HepG2 (cell line): ENCODE data around the gene SLC1A4. TPM values are rescaled to one million over a fixed set of nuclear protein-coding genes. Genes with fewer than 3 reads are reported as not detected.

Experiments used
- ATRX ChIP-seq: sonication (generic); formaldehyde crosslinking; IDR thresholded peaks from 2 replicates; pipeline ENCODE4 v1.4.0; 2020; ENCODE audit warnings: missing genetic modification reagents, borderline replicate concordance
- CEBPG ChIP-seq: IDR thresholded peaks from 2 replicates; pipeline ENCODE4 v1.6.1; 2016
- JUN ChIP-seq: sonication (generic); formaldehyde crosslinking; IDR thresholded peaks from 2 replicates; pipeline ENCODE4 v1.4.0; 2020; ENCODE audit warnings: mild to moderate bottlenecking, missing genetic modification reagents
- NCOR1 ChIP-seq: fragments of 200-600 bp; sonication (generic); IDR thresholded peaks from 2 replicates; pipeline ENCODE4 v1.7.0; 2017; ENCODE audit warnings: antibody characterized with exemption, low read length, borderline replicate concordance
- RBFOX2 ChIP-seq: fragments of 200-400 bp; formaldehyde crosslinking; IDR thresholded peaks from 2 replicates; pipeline ENCODE4 v1.6.1; 2017; ENCODE audit warnings: low read depth, mild to moderate bottlenecking, low read length
- SOX13 ChIP-seq, 3 experiments: fragments of 450-650 bp in 1 of 3; sonication (generic) in 1 of 3; formaldehyde crosslinking in 1 of 3; IDR thresholded peaks in 2 of 3; conservative IDR thresholded peaks in 1 of 3; 2 replicates each; pipeline versions ENCODE4 v1.5.0 to v1.6.1; 2016 to 2020; ENCODE audit warnings: antibody characterized with exemption in 1 of 3, mild to moderate bottlenecking in 1 of 3, missing compliant biosample characterization in 1 of 3, missing genetic modification reagents in 1 of 3, moderate library complexity in 1 of 3
- SOX5 ChIP-seq: IDR thresholded peaks from 2 replicates; pipeline ENCODE4 v1.6.1; 2016; ENCODE audit warnings: borderline replicate concordance
- SRF ChIP-seq: IDR thresholded peaks from 2 replicates; pipeline ENCODE4 v1.6.1; 2011; ENCODE audit warnings: mild to moderate bottlenecking, low read depth, low read length, moderate library complexity
- SRSF4 ChIP-seq: fragments of 200-400 bp; formaldehyde crosslinking; IDR thresholded peaks from one replicate; pipeline ENCODE4 v1.6.1; 2018; ENCODE audit warnings: mild to moderate bottlenecking, low read depth, low read length, moderate library complexity; ENCODE audit not compliant: poor library complexity, severe bottlenecking
- STAT5B ChIP-seq: sonication (generic); formaldehyde crosslinking; IDR thresholded peaks from 2 replicates; pipeline ENCODE4 v1.4.0; 2020; ENCODE audit warnings: missing genetic modification reagents
- SYNCRIP ChIP-seq: fragments of 200-400 bp; formaldehyde crosslinking; IDR thresholded peaks from 2 replicates; pipeline ENCODE4 v1.6.1; 2018; ENCODE audit warnings: mild to moderate bottlenecking, low read depth, low read length; ENCODE audit not compliant: insufficient read depth
- ZBTB34 ChIP-seq: sonication (generic); formaldehyde crosslinking; IDR thresholded peaks from 2 replicates; pipeline ENCODE4 v1.8.0; 2022; ENCODE audit warnings: mild to moderate bottlenecking, missing genetic modification reagents
- ZMYM4 ChIP-seq: sonication (generic); formaldehyde crosslinking; IDR thresholded peaks from 2 replicates; pipeline ENCODE4 v1.8.1; 2023; ENCODE audit warnings: mild to moderate bottlenecking, missing genetic modification reagents
- ZNF121 ChIP-seq: sonication (generic); formaldehyde crosslinking; IDR thresholded peaks from 2 replicates; pipeline ENCODE4 v1.5.0; 2020; ENCODE audit warnings: mild to moderate bottlenecking, missing genetic modification reagents
- ZNF367 ChIP-seq: sonication (generic); formaldehyde crosslinking; IDR thresholded peaks from 2 replicates; pipeline ENCODE4 v1.4.0; 2020; ENCODE audit warnings: missing genetic modification reagents, borderline replicate concordance
- ZNF605 ChIP-seq: sonication (generic); formaldehyde crosslinking; IDR thresholded peaks from 2 replicates; pipeline ENCODE4 v1.8.0; 2022; ENCODE audit warnings: mild to moderate bottlenecking, missing genetic modification reagents
- ZNF781 ChIP-seq: sonication (generic); formaldehyde crosslinking; IDR thresholded peaks from 2 replicates; pipeline ENCODE4 v1.5.1; 2020; ENCODE audit warnings: borderline replicate concordance, mild to moderate bottlenecking, missing genetic modification reagents; ENCODE audit errors: not compliant biosample characterization
- ZZZ3 ChIP-seq: sonication (generic); formaldehyde crosslinking; IDR thresholded peaks from 2 replicates; pipeline ENCODE4 v1.4.0; 2020; ENCODE audit warnings: missing genetic modification reagents, mild to moderate bottlenecking, borderline replicate concordance
- polyA plus RNA-seq, 8 experiments: library from polyadenylated mRNA; depleted of rRNA in 3 of 8; stranded (reverse) in 7 of 8; unstranded in 1 of 8; fragments of >200 nt; fragmentation: Illumina TruSeq in 4 of 8; extraction: Trizol in 4 of 8; gene quantifications; 2 replicates each; pipeline versions ENCODE4 v1.2.1 to v1.2.3, GENCODE V29; 2011 to 2016; ENCODE audit warnings: low read depth in 4 of 8, missing spikeins in 1 of 8, mixed read lengths in 1 of 8; ENCODE audit not compliant: insufficient read depth in 1 of 8
- total RNA-seq, 5 experiments: library from RNA; depleted of rRNA; stranded (reverse); fragments of >200 nt; fragmentation: Illumina TruSeq; extraction: Trizol; gene quantifications; 2 replicates each; pipeline ENCODE4 v1.2.3, GENCODE V29; 2016; ENCODE audit warnings: low read depth in 1 of 5
- TF ChIP-seq, protein P1 (sequence below): sonication (generic); formaldehyde crosslinking; IDR thresholded peaks from 2 replicates; pipeline ENCODE4 v1.5.0; 2020; ENCODE audit warnings: mild to moderate bottlenecking, missing genetic modification reagents
- TF ChIP-seq, protein P2 (sequence below): sonication (generic); formaldehyde crosslinking; IDR thresholded peaks from 2 replicates; pipeline ENCODE4 v1.8.1; 2023; ENCODE audit warnings: missing genetic modification reagents, mild to moderate bottlenecking, borderline replicate concordance
- TF ChIP-seq, protein P3 (sequence below): IDR thresholded peaks from 2 replicates; pipeline ENCODE4 v1.4.0; 2020; ENCODE audit warnings: mild to moderate bottlenecking, missing genetic modification reagents

The SLC1A4 gene
- total and polyA plus RNA-seq, 2 of the 13 experiments (the other 11 are each of a cell fraction or from before 2014, with no cell fraction given): 21.0 to 39.6 TPM

- TF ChIP-seq SYNCRIP (no peak), NCOR1 (no peak), JUN (CRISPR knock-in tag) (no peak), ZMYM4 (CRISPR knock-in tag) (peak; percentile 48; the same call in 1 of the 2 replicates), ZNF367 (CRISPR knock-in tag) (no peak), ZNF121 (CRISPR knock-in tag) (no peak), ZNF781 (CRISPR knock-in tag) (no peak), SRF (no peak), SOX13 (IDR thresholded peaks at IDR 0.05) (no peak), SOX13 (CRISPR knock-in tag; conservative IDR thresholded peaks at IDR 0.05 in 1 of 2, IDR thresholded peaks at IDR 0.05 in 1 of 2) (peak in 1 of 2 experiments; percentile 29; a peak in 1 of 4 replicates), RBFOX2 (no peak), ZBTB34 (CRISPR knock-in tag) (no peak), STAT5B (CRISPR knock-in tag) (no peak), ATRX (CRISPR knock-in tag) (no peak), ZNF605 (CRISPR knock-in tag) (no peak), ZZZ3 (no peak), SRSF4 (no peak), SOX5 (no peak), CEBPG (CRISPR knock-in tag) (no peak)
- TF ChIP-seq, protein P1, sequence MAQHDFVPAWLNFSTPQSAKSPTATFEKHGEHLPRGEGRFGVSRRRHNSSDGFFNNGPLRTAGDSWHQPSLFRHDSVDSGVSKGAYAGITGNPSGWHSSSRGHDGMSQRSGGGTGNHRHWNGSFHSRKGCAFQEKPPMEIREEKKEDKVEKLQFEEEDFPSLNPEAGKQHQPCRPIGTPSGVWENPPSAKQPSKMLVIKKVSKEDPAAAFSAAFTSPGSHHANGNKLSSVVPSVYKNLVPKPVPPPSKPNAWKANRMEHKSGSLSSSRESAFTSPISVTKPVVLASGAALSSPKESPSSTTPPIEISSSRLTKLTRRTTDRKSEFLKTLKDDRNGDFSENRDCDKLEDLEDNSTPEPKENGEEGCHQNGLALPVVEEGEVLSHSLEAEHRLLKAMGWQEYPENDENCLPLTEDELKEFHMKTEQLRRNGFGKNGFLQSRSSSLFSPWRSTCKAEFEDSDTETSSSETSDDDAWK (CRISPR knock-in tag): no peak
- TF ChIP-seq, protein P2, sequence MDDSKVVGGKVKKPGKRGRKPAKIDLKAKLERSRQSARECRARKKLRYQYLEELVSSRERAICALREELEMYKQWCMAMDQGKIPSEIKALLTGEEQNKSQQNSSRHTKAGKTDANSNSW (CRISPR knock-in tag): no peak
- TF ChIP-seq, protein P3, sequence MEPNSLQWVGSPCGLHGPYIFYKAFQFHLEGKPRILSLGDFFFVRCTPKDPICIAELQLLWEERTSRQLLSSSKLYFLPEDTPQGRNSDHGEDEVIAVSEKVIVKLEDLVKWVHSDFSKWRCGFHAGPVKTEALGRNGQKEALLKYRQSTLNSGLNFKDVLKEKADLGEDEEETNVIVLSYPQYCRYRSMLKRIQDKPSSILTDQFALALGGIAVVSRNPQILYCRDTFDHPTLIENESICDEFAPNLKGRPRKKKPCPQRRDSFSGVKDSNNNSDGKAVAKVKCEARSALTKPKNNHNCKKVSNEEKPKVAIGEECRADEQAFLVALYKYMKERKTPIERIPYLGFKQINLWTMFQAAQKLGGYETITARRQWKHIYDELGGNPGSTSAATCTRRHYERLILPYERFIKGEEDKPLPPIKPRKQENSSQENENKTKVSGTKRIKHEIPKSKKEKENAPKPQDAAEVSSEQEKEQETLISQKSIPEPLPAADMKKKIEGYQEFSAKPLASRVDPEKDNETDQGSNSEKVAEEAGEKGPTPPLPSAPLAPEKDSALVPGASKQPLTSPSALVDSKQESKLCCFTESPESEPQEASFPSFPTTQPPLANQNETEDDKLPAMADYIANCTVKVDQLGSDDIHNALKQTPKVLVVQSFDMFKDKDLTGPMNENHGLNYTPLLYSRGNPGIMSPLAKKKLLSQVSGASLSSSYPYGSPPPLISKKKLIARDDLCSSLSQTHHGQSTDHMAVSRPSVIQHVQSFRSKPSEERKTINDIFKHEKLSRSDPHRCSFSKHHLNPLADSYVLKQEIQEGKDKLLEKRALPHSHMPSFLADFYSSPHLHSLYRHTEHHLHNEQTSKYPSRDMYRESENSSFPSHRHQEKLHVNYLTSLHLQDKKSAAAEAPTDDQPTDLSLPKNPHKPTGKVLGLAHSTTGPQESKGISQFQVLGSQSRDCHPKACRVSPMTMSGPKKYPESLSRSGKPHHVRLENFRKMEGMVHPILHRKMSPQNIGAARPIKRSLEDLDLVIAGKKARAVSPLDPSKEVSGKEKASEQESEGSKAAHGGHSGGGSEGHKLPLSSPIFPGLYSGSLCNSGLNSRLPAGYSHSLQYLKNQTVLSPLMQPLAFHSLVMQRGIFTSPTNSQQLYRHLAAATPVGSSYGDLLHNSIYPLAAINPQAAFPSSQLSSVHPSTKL (CRISPR knock-in tag): peak; percentile 12; the same call in 1 of the 2 replicates
These were observed 37.0 kb downstream of the SLC1A4 start (continued) for GRCh38 chr2:65026154-65026553.
